ENCODE measurements around the gene CD6. TPM values are rescaled to one million over a fixed set of nuclear protein-coding genes. Genes with fewer than 3 reads are reported as not detected.

The CD6 gene
- total RNA-seq, 1 experiment from 2014 or later = 1.4 TPM

GRCh38 chr11:61026121-61027031, 54.9 kb downstream of the CD6 start:
- POLR2A ChIA-PET = no interaction called here
- peaks cover 4 to 10% of the 10 kb centered on the region in 2 experiments; a peak in 3 of 4 replicates for H3K4me1 ChIP-seq (ENCODE audit: control insufficient read depth in 1 of 2, insufficient read depth in 2 of 2, low read length in 2 of 2)
- no peak for ATAC-seq
- H3K9ac ChIP-seq (ENCODE audit: low read length) = no peak overlapping the region
- no peaks in the 10 kb centered on the region for H3K9me2 ChIP-seq (ENCODE audit: insufficient read depth)
- RAD21 ChIA-PET (ENCODE audit: low non-redundant PET in 1 of 2, low total read pairs in 2 of 2, uncharacterized antibody in 2 of 2, unreplicated experiment in 2 of 2) = no interaction called here
- no peak overlapping the region for H3K4me3 ChIP-seq (replicated peaks in 1 of 2; ENCODE audit: low read depth in 1 of 2, low read length in 2 of 2)
- no peak overlapping the region for H3K4me2 ChIP-seq (ENCODE audit: low read length)
- intact Hi-C loops (cut with micrococcal nuclease) = no loop called here
- no peak for TF ChIP-seq JUND (IDR thresholded peaks at IDR 0.05)
- no peak for TF ChIP-seq ELF1 (IDR thresholded peaks at IDR 0.05; ENCODE audit: borderline replicate concordance, low read depth)
- no peak for TF ChIP-seq SIN3A (IDR thresholded peaks at IDR 0.05; ENCODE audit: low read depth)
- no peak for TF ChIP-seq ZNF274 (IDR thresholded peaks at IDR 0.05; ENCODE audit: low read depth, low read length)
- TF ChIP-seq FOSL1 (IDR thresholded peaks at IDR 0.05; ENCODE audit: low read depth) = no peak
- no peak for TF ChIP-seq CEBPB (IDR thresholded peaks at IDR 0.05; ENCODE audit: low read depth)
- no peak for TF ChIP-seq CBX3 (IDR thresholded peaks at IDR 0.05; ENCODE audit: low read depth)
- TF ChIP-seq CTCF (IDR thresholded peaks at IDR 0.05 in 2 of 3, conservative IDR thresholded peaks at IDR 0.05 in 1 of 3; ENCODE audit: borderline replicate concordance in 1 of 3, insufficient read depth in 1 of 3, low read depth in 2 of 3, low read length in 2 of 3) = no peak
- no peak for TF ChIP-seq REST (IDR thresholded peaks at IDR 0.05; ENCODE audit: low read depth)
- BruUV-seq (replicated peaks) = no TSS peak
- DNase-seq (ENCODE audit: low read depth, low spot score) = no peak
- CTCF ChIA-PET = interaction anchor here (0.8 kb wide), 1 partner anchor 56 kb away, joined by 3 read pairs; no protein-coding TSS in a partner anchor
- no peak overlapping the region for H3K27ac ChIP-seq (ENCODE audit: low read depth, low read length)
- H4K20me1 ChIP-seq (ENCODE audit: insufficient read depth) = no peaks in the 10 kb centered on the region
- no peak overlapping the region for H2AFZ ChIP-seq (ENCODE audit: low read depth, low read length, poor library complexity, severe bottlenecking)
- H3K27me3 ChIP-seq (ENCODE audit: insufficient read depth, low read length) = no peaks in the 10 kb centered on the region
- no peaks in the 10 kb centered on the region for H3K9me3 ChIP-seq (ENCODE audit: control insufficient read depth in 1 of 2, insufficient read depth in 1 of 2, low read depth in 1 of 2, low read length in 2 of 2)
- no peaks in the 10 kb centered on the region for H3K36me3 ChIP-seq (ENCODE audit: control insufficient read depth in 1 of 2, insufficient read depth in 2 of 2, low read length in 2 of 2)
- H3K79me2 ChIP-seq (ENCODE audit: insufficient read depth, low read length) = no peaks in the 10 kb centered on the region

Measured in HCT116 (cell line).